HAP-1 (cell line): ENCODE measurements around the gene EPHB6.

Experiments
- DNase-seq, 2 experiments: peaks; one replicate each; pipeline ENCODE4 v3.0.0-alpha.2; 2016 to 2020; ENCODE audit warnings: low spot score in 2 of 2
- H3K27me3 ChIP-seq: fragments of 250-450 bp; sonication (Bioruptor Pico); 2 replicates; pipeline ENCODE4 v1.5.1; 2020; ENCODE audit warnings: low read depth, mild to moderate bottlenecking, moderate library complexity
- H3K36me3 ChIP-seq: fragments of 250-450 bp; sonication (Bioruptor Pico); replicated peaks from 2 replicates; pipeline ENCODE4 v1.5.1; 2020; ENCODE audit warnings: mild to moderate bottlenecking
- H3K4me1 ChIP-seq: fragments of 250-450 bp; sonication (Bioruptor Pico); 2 replicates; pipeline ENCODE4 v1.5.1; 2020; ENCODE audit warnings: mild to moderate bottlenecking
- H3K4me3 ChIP-seq: fragments of 250-450 bp; sonication (Bioruptor Pico); 2 replicates; pipeline ENCODE4 v1.5.1; 2020; ENCODE audit warnings: mild to moderate bottlenecking, moderate library complexity
- H3K9me3 ChIP-seq: fragments of 250-450 bp; sonication (Bioruptor Pico); 2 replicates; pipeline ENCODE4 v1.5.1; 2020; ENCODE audit warnings: mild to moderate bottlenecking, moderate library complexity
- in situ Hi-C: fragments of 300-500 bp; cut with MboI; formaldehyde crosslinking; loops from 3 replicates; pipeline ENCODE4 v1.14.3; 2020; ENCODE audit warnings: low sequenced_read_pairs, inconsistent platforms, mixed read lengths

EPHB6 gene

DNA sequence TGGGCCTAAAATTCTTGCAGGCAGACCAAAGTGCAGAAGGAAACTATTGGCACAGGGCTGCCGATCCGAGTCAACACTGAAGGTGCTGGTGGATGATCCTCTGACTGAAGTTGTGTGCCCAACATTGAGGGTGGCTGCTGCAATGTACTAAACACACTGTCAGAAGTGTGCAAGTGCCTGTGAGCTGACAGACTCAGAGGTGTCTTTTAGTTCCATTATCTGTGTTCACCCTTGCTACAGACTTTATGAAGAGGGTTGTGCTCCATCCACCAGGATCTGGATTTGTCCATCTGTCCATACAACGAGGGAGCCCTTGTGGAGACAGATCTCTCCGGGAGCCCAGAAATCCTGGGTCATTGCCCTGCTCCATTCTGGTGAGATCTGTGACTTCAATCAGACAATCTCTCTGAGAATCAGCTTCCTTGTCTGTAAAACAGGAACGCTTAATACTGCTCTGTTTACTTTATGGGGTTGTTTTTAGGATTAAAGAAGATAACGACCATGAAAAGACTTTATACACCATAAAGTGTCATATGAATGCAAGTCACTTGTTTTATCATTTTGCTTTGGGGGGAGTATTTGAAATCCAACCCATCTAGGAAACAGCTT is 40.2 kb downstream of the EPHB6 start:
- H3K4me1 ChIP-seq, result no peaks in the 10 kb centered on the region
- H3K9me3 ChIP-seq, result no peaks in the 10 kb centered on the region
- no peak for DNase-seq
- H3K27me3 ChIP-seq, result no peaks in the 10 kb centered on the region
- H3K36me3 ChIP-seq, result no peaks in the 10 kb centered on the region
- in situ Hi-C loops, result no loop called here
- no peak overlapping the region for H3K4me3 ChIP-seq

DNA sequence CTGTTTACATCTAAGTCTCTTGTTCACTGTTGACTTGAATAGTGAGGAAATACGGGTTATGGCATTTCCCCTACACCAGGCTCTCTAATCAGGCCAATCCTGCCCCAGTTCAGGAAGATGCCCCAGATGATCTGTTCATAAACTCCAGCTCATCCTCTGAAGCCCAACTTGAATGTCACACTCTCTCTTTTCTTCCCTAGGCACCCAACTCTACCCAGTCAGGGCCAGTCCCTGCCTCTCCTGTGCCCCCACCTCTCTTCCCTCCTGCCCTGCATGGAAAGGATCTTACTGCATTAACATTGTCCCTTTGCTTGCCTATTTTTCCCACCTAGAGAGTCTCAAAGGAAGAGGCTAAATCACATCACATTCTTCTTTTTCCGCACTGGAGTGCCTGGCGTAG is 41.3 kb downstream of the EPHB6 start:
- Histone ChIP-seq H3K27me3 (no peaks in the 10 kb centered on the region), H3K4me3 (no peak overlapping the region), H3K36me3 (no peaks in the 10 kb centered on the region), H3K9me3 (no peaks in the 10 kb centered on the region), H3K4me1 (no peaks in the 10 kb centered on the region)
- DNase-seq, result no peak
- in situ Hi-C loops, result no loop called here

DNA sequence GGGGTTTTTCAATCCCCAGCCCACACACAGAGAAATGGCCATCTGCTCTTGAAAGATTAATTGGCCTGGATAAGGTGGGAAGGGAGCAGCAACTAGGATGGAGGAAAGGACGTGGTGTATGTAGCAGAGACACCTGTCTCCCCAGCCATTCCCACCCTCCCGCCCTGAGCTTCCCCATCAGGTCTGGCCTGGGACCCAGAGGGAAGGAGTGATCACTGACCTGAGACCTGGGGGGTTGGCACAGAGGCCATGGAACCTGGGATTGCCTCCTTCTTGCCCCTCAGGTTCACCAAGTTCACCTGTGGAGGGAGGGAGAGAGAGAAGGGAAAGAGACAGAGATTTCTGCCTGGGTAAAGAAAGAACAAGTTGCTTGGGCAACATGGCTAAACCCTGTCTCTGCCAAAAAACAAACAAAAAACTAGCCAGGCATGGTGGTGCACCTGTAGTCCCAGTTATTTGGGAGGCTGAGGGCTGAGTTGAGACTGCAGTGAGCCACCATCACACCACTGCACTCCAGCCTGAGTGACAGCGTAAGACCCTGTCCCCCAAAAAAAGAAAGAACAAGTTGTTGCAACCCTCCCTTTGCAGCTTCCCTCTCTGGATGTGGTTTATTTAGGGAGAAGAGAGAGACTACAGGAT is 42.0 kb downstream of the EPHB6 start:
- no peaks in the 10 kb centered on the region for H3K9me3 ChIP-seq
- in situ Hi-C loops, result no loop called here
- DNase-seq, result no peak
- no peaks in the 10 kb centered on the region for H3K27me3 ChIP-seq
- no peaks in the 10 kb centered on the region for H3K36me3 ChIP-seq
- no peaks in the 10 kb centered on the region for H3K4me1 ChIP-seq
- no peak overlapping the region for H3K4me3 ChIP-seq

DNA sequence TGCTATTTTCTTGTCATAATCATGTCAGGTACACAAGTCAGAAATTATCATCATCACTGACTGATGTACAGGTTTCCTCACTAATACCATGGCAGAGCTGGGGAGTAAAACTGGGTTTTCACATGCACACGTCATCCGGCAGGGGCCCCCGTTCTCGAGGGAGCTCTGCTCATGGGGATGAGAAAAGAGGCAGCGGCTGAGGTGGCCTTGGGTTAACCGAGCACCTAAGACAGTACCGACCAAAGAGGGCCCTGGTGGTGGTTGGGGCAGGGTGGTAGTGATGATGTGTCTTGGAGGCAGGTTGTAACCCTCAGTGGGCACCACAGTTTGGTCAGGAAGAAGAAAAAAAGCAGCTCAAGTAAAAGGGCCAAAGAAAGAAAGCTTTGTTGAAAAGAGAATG is 42.8 kb downstream of the EPHB6 start:
- in situ Hi-C loops, result no loop called here
- H3K27me3 ChIP-seq, result no peaks in the 10 kb centered on the region
- no peak for DNase-seq
- no peaks in the 10 kb centered on the region for H3K36me3 ChIP-seq
- H3K4me3 ChIP-seq, result no peak overlapping the region
- no peaks in the 10 kb centered on the region for H3K9me3 ChIP-seq
- no peaks in the 10 kb centered on the region for H3K4me1 ChIP-seq

DNA sequence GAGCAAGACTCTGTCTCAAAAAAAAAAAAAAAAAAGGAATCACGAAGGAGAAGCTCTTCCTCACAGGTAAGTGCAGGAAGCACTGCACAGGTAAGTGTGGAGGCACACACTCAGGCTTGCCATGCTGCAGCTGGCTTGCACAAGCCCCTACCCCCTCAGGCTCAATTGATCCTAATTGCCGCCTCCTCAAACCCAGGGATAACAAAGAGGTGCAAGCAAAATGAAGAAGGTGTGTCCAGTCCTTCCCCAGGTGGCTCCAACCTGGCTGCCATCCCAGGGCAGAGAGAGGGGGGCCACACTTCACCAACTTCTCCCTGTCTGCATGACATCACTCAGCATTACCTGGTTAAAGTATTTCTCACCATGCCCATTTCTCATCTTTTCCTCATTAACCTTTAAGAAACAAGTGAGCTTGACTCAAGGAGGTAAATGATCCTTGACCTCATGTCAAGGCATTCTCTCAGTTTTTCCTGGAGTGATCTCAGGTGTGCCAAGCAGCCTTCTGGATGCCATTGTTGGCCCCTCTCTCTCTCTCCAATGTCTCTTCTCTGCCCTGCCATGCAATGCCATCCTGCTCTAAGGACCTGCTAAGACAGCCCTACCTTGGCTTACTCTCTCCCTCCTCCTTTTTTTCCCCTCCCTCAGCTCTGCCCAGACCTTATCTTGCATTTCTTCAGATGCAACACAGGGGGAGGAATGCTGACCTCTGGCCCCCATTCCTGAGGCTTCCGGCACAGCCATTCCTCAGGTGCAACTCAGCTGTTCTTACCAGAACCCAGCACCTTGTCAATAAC is 43.7 kb downstream of the EPHB6 start:
- Histone ChIP-seq H3K27me3 (no peaks in the 10 kb centered on the region), H3K36me3 (no peaks in the 10 kb centered on the region), H3K9me3 (no peaks in the 10 kb centered on the region), H3K4me3 (no peak overlapping the region), H3K4me1 (no peaks in the 10 kb centered on the region)
- DNase-seq, result no peak
- in situ Hi-C loops, result no loop called here

DNA sequence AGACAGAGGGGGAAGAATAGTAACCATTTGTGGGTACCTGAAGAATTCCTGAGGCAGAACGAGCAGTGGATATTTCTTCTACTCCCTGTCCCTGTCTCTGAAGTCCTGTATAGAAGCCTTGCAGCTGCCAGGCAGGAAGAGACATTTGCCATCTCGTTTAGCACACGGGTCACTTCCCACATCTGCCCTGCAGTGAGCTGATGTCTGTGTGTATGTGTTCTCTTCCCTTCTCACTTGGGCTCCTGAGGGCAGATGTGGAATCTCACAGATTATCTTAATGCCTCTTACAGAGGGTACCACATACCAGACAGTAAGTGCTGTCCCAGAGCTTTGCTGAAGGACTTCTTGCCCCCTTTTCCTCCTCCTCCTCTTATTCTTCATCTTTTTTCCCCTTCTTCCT is 44.8 kb downstream of the EPHB6 start:
- no peaks in the 10 kb centered on the region for H3K9me3 ChIP-seq
- no peak overlapping the region for H3K4me3 ChIP-seq
- H3K36me3 ChIP-seq, result no peaks in the 10 kb centered on the region
- in situ Hi-C loops, result no loop called here
- DNase-seq, result no peak
- H3K27me3 ChIP-seq, result no peaks in the 10 kb centered on the region
- no peaks in the 10 kb centered on the region for H3K4me1 ChIP-seq

DNA sequence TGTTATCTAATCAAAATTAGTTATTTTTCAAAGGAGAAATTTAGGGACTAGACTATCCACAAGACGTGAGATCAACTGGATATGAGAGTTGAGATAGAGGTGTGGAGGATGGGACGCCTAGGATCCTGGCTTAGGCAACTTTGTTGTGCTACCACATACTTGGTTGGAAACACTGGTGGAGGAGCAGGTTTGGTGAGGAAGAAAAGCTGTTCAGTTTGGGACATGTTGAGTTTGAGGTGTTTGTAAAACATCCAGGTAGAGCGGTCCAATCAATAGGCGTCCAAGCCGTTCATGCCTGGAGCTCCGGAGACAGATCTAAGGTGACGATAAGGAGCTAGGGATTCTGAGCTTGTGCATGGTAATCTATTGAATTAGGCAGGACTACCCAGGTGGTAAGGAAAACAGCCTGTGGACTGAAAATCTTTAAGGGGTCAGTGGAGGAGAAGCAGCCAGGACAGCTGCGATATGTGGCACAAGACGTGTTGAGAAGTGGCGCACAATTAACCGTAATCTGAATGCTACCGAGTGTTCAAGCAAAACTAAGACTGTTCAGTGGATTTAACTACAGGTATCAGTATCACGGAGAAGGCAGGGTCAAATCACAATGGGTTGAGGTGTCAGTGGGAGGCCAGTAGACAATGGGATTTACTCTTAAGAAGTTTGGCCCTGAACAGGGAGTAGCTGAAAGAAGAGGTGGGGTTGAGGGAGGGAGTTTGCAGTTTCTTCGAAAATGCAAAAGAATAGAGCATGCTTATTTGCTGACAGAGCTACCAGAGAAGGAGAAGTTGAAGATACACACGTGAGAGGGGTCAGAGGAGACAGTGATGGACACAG is 46.8 kb downstream of the EPHB6 start:
- no peak overlapping the region for H3K4me3 ChIP-seq
- no peaks in the 10 kb centered on the region for H3K27me3 ChIP-seq
- no peaks in the 10 kb centered on the region for H3K36me3 ChIP-seq
- no peaks in the 10 kb centered on the region for H3K4me1 ChIP-seq
- DNase-seq, result no peak
- in situ Hi-C loops, result no loop called here
- no peaks in the 10 kb centered on the region for H3K9me3 ChIP-seq

DNA sequence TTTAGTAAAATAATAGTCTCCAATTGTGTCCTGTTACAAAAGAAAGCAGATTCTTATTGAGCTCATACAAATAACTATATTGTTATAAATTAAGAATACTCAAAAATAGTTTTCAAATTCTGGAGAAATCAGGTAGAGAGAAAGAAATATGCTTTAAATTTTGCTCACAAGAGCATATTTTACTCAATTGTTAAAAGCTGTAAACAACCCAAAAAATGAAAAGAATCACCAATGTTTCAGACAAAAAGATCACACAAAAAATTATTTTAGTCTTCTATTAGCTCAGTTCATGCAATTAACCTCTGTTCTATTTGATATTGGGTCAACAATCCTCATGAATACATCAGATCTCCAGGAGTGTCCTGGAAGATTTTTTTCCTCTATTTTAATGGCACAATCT is 49.3 kb downstream of the EPHB6 start:
- Histone ChIP-seq H3K36me3 (no peaks in the 10 kb centered on the region), H3K4me3 (no peak overlapping the region), H3K27me3 (no peaks in the 10 kb centered on the region), H3K4me1 (no peaks in the 10 kb centered on the region), H3K9me3 (no peaks in the 10 kb centered on the region)
- in situ Hi-C loops, result no loop called here
- DNase-seq, result no peak

DNA sequence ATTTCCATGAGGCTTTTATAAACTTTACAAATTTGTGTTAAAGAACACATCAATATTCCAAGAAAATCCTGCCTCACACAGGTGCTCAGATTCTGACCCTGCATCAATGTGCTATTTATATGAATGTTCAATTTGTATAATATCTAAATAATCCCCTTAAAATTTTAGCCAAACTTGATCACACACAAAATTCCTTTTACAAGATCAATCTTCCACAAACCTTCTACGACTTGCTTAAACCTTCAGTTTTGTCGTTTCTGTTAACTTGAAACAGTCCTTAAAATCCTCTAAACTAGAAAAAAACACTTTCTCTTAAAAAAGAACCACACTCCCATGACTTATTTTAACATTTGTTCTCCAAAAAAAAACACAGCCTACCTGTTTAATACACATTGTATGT is 50.9 kb downstream of the EPHB6 start:
- H3K27me3 ChIP-seq, result no peaks in the 10 kb centered on the region
- H3K9me3 ChIP-seq, result no peaks in the 10 kb centered on the region
- H3K4me3 ChIP-seq, result no peak overlapping the region
- in situ Hi-C loops, result no loop called here
- DNase-seq, result no peak
- H3K4me1 ChIP-seq, result no peaks in the 10 kb centered on the region
- H3K36me3 ChIP-seq, result no peaks in the 10 kb centered on the region

DNA sequence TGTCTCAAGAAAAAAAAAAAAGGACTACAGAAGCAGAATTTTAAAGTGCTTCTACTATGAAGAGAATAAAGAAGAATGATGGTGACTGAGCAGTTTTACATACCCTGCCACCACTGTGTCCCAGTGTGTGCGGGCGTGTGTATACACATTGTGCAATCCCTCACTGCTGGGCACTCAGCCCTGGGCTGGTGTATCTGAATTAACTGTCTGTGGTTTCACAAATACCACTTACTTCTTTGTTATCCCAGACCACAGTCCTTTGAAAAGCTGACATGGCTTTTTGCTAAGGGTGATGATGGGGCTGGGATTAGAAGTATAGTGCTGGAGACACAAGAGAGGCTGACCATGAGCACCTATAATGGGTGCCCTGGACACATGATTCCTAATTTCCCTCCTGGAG is 51.8 kb downstream of the EPHB6 start:
- H3K4me3 ChIP-seq, result no peak overlapping the region
- in situ Hi-C loops, result no loop called here
- no peaks in the 10 kb centered on the region for H3K36me3 ChIP-seq
- no peaks in the 10 kb centered on the region for H3K9me3 ChIP-seq
- H3K4me1 ChIP-seq, result no peaks in the 10 kb centered on the region
- no peak for DNase-seq
- H3K27me3 ChIP-seq, result peaks cover 4% of the 10 kb centered on the region; the same call in 1 of the 2 replicates

DNA sequence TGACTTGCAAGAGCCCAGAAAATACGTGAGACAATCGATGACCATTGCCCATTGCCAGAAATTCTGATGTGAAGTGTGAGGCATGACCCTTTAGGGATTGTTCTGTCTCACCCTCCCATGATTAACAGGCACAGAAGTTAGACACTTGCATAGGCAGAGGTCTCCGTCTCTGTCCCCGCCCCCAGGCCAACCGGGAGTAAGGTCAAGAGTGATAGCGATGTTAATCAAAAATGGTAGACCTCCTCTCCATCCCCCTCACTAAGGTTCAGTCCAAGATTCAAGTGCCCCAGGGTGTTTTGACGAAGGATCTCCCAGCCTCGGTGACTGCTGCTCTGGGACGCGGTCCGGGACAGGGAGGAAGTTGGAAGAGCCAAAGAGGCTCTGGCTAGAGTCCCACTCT is 53.4 kb downstream of the EPHB6 start:
- Histone ChIP-seq H3K4me1 (no peaks in the 10 kb centered on the region), H3K4me3 (no peak overlapping the region), H3K36me3 (no peaks in the 10 kb centered on the region), H3K27me3 (peaks cover 4% of the 10 kb centered on the region; the same call in 1 of the 2 replicates), H3K9me3 (no peaks in the 10 kb centered on the region)
- in situ Hi-C loops, result no loop called here
- DNase-seq, result no peak

DNA sequence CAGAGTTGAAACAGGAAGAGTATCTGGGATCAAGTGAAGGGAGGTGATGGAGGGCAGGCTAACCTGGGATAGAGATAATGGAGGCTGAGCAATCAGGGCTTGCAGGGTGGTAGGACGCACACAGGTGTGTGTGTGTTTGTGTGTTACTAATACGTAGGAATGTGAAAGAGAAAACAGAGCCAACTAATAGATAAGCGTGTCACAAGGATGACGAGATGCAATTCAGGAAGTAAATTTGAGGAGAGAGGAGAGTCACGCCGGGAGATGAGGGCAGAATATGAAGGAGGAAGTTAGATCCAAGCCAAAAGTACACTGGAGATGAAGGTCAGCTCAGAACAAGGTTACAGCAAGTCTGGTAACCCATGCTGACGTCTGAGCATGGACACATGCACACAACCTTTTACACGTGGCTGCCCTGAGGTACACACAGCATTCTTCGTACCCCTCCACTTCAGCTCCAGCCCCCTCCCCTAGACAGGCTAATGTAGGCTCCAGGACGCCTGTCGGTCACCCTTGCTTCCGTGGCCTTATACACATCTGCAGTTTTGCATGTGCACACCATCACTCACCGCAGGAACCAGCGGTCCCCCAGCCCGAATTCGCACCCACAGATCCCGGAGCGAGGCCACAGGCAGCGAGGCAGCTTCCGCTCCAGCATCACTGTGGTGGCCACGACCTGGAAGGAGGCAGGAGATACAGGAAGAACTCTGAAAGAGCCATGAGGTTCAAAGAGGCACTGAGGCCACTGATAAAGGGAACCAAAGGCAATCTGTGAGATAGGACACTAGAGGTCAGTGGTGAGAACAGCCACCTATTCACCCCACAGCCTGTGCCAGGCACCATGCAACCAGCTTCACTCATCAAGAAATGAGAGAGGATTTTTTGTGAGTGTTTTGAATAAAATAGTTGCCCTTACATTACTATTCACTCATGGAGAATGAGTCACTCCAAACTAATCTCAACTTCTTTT is 54.3 kb downstream of the EPHB6 start:
- Histone ChIP-seq H3K27me3 (peaks cover 4% of the 10 kb centered on the region; the same call in 1 of the 2 replicates), H3K4me3 (no peak overlapping the region), H3K9me3 (no peaks in the 10 kb centered on the region), H3K36me3 (no peaks in the 10 kb centered on the region), H3K4me1 (no peaks in the 10 kb centered on the region)
- peak in 1 of 2 experiments; percentile 13 for DNase-seq
- in situ Hi-C loops, result no loop called here

DNA sequence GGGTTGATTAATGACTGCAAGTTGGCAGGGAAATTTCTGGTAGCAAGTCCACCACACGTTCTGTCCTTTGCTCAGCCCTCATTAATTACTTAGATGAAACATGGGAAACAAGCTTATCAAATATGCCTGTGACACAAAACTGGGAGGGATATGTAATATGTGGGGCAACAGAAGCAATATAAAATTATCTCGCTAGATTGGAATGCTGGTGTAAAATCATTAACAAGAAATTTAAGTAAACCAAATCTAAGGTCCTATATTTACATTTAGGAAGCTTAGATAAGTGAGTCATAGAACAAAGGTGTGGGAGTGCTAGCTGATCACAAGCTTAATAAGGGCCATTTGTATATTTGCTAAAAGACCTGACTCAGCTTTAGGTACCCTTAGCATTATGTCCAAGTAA is 55.2 kb downstream of the EPHB6 start:
- H3K4me1 ChIP-seq, result no peaks in the 10 kb centered on the region
- in situ Hi-C loops, result no loop called here
- H3K27me3 ChIP-seq, result peaks cover 4% of the 10 kb centered on the region; the same call in 1 of the 2 replicates
- DNase-seq, result no peak
- H3K36me3 ChIP-seq, result no peaks in the 10 kb centered on the region
- no peaks in the 10 kb centered on the region for H3K9me3 ChIP-seq
- no peak overlapping the region for H3K4me3 ChIP-seq
